ENCODE measurements around the gene NDUFV1. TPM values are rescaled to one million over a fixed set of nuclear protein-coding genes. Genes with fewer than 3 reads are reported as not detected.

The NDUFV1 gene
- polyA plus RNA-seq, 3 donors, result 71.6 to 174 (median 72.1) TPM

- H3K4me3 Mint-ChIP-seq, result no peak overlapping the region
- H3K27me3 Mint-ChIP-seq (ENCODE audit: low read depth in 3 of 3), result peaks cover 8 to 18% (median 17%) of the 10 kb centered on the region in 3 donors
- no peak for DNase-seq
- no peak overlapping the region for H3K27ac Mint-ChIP-seq
- no peaks in the 10 kb centered on the region for H4K20me1 ChIP-seq (ENCODE audit: insufficient read depth, low read length)
- no peak for TF ChIP-seq CTCF (IDR thresholded peaks at IDR 0.05)
- H3K4me1 ChIP-seq (ENCODE audit: control insufficient read depth in 1 of 2, insufficient read depth in 2 of 2, low read length in 2 of 2), result no peaks in the 10 kb centered on the region
- H3K27me3 ChIP-seq (ENCODE audit: control insufficient read depth in 2 of 2, insufficient read depth in 2 of 2, low read length in 2 of 2), result no peaks in the 10 kb centered on the region
- no peak overlapping the region for H3K9ac ChIP-seq (ENCODE audit: insufficient read depth, low read length, poor library complexity, severe bottlenecking)
- H3K36me3 Mint-ChIP-seq, result no peaks in the 10 kb centered on the region
- no peak overlapping the region for H3K27ac ChIP-seq (ENCODE audit: low read depth in 1 of 2, low read length in 2 of 2)
- intact Hi-C loops (cut with micrococcal nuclease), result loop anchor here (5.0 kb wide), 3 partner anchors 35 to 140 kb away; partner anchors contain the start of gene NDUFV1 (in 2 of the 2)
- no peaks in the 10 kb centered on the region for H3K36me3 ChIP-seq (replicated peaks in 1 of 2; ENCODE audit: control insufficient read depth in 1 of 2, insufficient read depth in 2 of 2, low read length in 2 of 2)
- H3K79me2 ChIP-seq (ENCODE audit: insufficient read depth, low read length), result no peaks in the 10 kb centered on the region
- H3K4me3 ChIP-seq (replicated peaks in 1 of 3; ENCODE audit: low read depth in 2 of 3, low read length in 3 of 3), result no peak overlapping the region
- no peak overlapping the region for H2AFZ ChIP-seq (ENCODE audit: insufficient read depth, low read depth, low read length, poor library complexity, severe bottlenecking)
- no peak overlapping the region for H3K4me2 ChIP-seq (replicated peaks; ENCODE audit: extremely low read depth, low read length, poor library complexity, severe bottlenecking)
- peaks cover 0 to 5% (median 0%) of the 10 kb centered on the region in 7 donors for H3K9me3 Mint-ChIP-seq
- peaks cover 4% of the 10 kb centered on the region for H3K4me1 Mint-ChIP-seq
- no peaks in the 10 kb centered on the region for H3K9me3 ChIP-seq (replicated peaks in 1 of 2; ENCODE audit: control insufficient read depth in 1 of 2, insufficient read depth in 1 of 2, low read length in 2 of 2)
- WGBS (ENCODE audit: insufficient coverage), result 88% methylated on average over 1 of the region's 5 CpGs
Observed at GRCh38 chr11:67572305-67572704, 34.4 kb upstream of the NDUFV1 start.

- no peak overlapping the region for H3K4me2 ChIP-seq (replicated peaks; ENCODE audit: extremely low read depth, low read length, poor library complexity, severe bottlenecking)
- Mint-ChIP-seq H3K9me3 (peaks cover 0 to 5% (median 0%) of the 10 kb centered on the region in 7 donors), H3K36me3 (no peaks in the 10 kb centered on the region), H3K27me3 (ENCODE audit: low read depth in 3 of 3) (peaks cover 8 to 18% (median 17%) of the 10 kb centered on the region in 3 donors), H3K4me1 (peaks cover 4% of the 10 kb centered on the region), H3K27ac (no peak overlapping the region), H3K4me3 (no peak overlapping the region)
- H3K79me2 ChIP-seq (ENCODE audit: insufficient read depth, low read length), result no peaks in the 10 kb centered on the region
- H4K20me1 ChIP-seq (ENCODE audit: insufficient read depth, low read length), result no peaks in the 10 kb centered on the region
- no peak overlapping the region for H2AFZ ChIP-seq (ENCODE audit: insufficient read depth, low read depth, low read length, poor library complexity, severe bottlenecking)
- no peaks in the 10 kb centered on the region for H3K9me3 ChIP-seq (replicated peaks in 1 of 2; ENCODE audit: control insufficient read depth in 1 of 2, insufficient read depth in 1 of 2, low read length in 2 of 2)
- DNase-seq, result peak; percentile 38 to 60 (median 59)
- intact Hi-C loops (cut with micrococcal nuclease), result loop anchor here (5.0 kb wide), 3 partner anchors 34 to 139 kb away; partner anchors contain the start of gene NDUFV1 (in 2 of the 2)
- TF ChIP-seq CTCF (IDR thresholded peaks at IDR 0.05), result peak; percentile 86
- no peak overlapping the region for H3K27ac ChIP-seq (ENCODE audit: low read depth in 1 of 2, low read length in 2 of 2)
- no peaks in the 10 kb centered on the region for H3K27me3 ChIP-seq (ENCODE audit: control insufficient read depth in 2 of 2, insufficient read depth in 2 of 2, low read length in 2 of 2)
- WGBS (ENCODE audit: insufficient coverage), result 63% methylated on average over 7 of the region's 21 CpGs
- no peaks in the 10 kb centered on the region for H3K36me3 ChIP-seq (replicated peaks in 1 of 2; ENCODE audit: control insufficient read depth in 1 of 2, insufficient read depth in 2 of 2, low read length in 2 of 2)
- H3K4me1 ChIP-seq (ENCODE audit: control insufficient read depth in 1 of 2, insufficient read depth in 2 of 2, low read length in 2 of 2), result no peaks in the 10 kb centered on the region
- no peak overlapping the region for H3K9ac ChIP-seq (ENCODE audit: insufficient read depth, low read length, poor library complexity, severe bottlenecking)
- no peak overlapping the region for H3K4me3 ChIP-seq (replicated peaks in 1 of 3; ENCODE audit: low read depth in 2 of 3, low read length in 3 of 3)
Observed at GRCh38 chr11:67572747-67573419, 33.9 kb upstream of the NDUFV1 start.
